ENCODE results near the gene HNRNPH1. TPM values are rescaled to one million over a fixed set of nuclear protein-coding genes. Genes with fewer than 3 reads are reported as not detected.

The HNRNPH1 gene
- total RNA-seq, 1 donor from 2014 or later, result 1,138 TPM

DNA sequence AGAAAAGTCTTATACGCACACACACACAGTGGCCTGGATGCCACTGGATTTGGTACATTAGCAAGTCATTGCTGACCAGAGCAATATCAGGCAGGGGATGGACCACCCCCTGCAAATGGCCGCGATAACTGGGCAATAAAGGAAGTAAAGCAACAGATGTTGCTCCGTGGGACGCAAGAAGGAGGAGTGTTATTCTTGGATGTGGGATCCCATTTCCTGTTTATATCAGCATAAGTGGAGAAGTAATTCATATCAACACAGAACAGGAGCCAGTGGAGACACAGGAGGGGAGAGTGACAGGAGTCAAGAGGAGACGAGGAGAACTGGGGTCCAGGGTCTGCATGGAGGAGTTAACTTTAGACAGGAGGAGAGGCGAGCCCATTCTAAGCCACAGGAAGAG lies 54.8 kb downstream of the HNRNPH1 start:
- DNase-seq (ENCODE audit: low spot score), result no peak
- Mint-ChIP-seq H3K9me3 (no peaks in the 10 kb centered on the region), H3K4me1 (no peaks in the 10 kb centered on the region), H3K27me3 (ENCODE audit: insufficient read depth, low read depth) (peaks cover 2% of the 10 kb centered on the region), H3K4me3 (no peak overlapping the region), H3K27ac (no peak overlapping the region), H3K36me3 (peaks cover 26% of the 10 kb centered on the region)
- Histone ChIP-seq H3K36me3 (peaks cover 23% of the 10 kb centered on the region), H3K79me2 (ENCODE audit: low read depth) (no peaks in the 10 kb centered on the region), H3K4me2 (no peak overlapping the region), H3K27ac (no peak overlapping the region), H3K9me3 (ENCODE audit: low read depth) (no peaks in the 10 kb centered on the region), H4K20me1 (ENCODE audit: low read depth) (no peaks in the 10 kb centered on the region), H2AFZ (replicated peaks) (no peak overlapping the region), H3F3A (ENCODE audit: low read depth) (no peaks in the 10 kb centered on the region), H3K27me3 (no peaks in the 10 kb centered on the region), H3K9ac (no peak overlapping the region), H3K4me3 (no peak overlapping the region), H3K4me1 (no peaks in the 10 kb centered on the region)
- TF ChIP-seq EZH2phosphoT487 (IDR thresholded peaks at IDR 0.05), result no peak
- TF ChIP-seq, protein P1, sequence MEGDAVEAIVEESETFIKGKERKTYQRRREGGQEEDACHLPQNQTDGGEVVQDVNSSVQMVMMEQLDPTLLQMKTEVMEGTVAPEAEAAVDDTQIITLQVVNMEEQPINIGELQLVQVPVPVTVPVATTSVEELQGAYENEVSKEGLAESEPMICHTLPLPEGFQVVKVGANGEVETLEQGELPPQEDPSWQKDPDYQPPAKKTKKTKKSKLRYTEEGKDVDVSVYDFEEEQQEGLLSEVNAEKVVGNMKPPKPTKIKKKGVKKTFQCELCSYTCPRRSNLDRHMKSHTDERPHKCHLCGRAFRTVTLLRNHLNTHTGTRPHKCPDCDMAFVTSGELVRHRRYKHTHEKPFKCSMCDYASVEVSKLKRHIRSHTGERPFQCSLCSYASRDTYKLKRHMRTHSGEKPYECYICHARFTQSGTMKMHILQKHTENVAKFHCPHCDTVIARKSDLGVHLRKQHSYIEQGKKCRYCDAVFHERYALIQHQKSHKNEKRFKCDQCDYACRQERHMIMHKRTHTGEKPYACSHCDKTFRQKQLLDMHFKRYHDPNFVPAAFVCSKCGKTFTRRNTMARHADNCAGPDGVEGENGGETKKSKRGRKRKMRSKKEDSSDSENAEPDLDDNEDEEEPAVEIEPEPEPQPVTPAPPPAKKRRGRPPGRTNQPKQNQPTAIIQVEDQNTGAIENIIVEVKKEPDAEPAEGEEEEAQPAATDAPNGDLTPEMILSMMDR (IDR thresholded peaks at IDR 0.05), result no peak
- no peak for TF ChIP-seq EZH2 (IDR thresholded peaks at IDR 0.05)

DNA sequence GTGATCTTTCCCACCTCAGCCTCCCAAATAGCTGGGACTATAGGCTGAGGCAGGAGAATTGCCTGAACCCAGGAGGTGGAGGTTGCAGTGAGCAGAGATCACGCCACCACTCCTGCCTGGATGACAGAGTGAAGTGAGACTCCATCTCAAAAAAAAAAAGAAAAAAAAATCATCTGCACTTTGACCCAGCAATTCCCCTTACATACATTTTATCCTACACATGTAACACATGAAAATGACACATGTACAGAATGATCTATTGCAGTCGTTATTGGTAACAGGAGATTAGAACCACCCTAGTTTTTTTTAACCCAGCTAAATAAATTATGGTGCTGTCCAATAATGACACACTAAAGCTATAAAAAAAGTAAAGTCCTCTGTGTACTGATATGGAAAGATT lies 58.9 kb downstream of the HNRNPH1 start:
- no peaks in the 10 kb centered on the region for H3K9me3 Mint-ChIP-seq
- no peaks in the 10 kb centered on the region for H3K9me3 ChIP-seq (ENCODE audit: low read depth)
- no peaks in the 10 kb centered on the region for H3K27me3 Mint-ChIP-seq (ENCODE audit: insufficient read depth, low read depth)
- peaks cover 18% of the 10 kb centered on the region for H3K36me3 ChIP-seq
- no peak overlapping the region for H3K9ac ChIP-seq
- peaks cover 7% of the 10 kb centered on the region for H3K4me1 Mint-ChIP-seq
- peaks cover 18% of the 10 kb centered on the region for H3K79me2 ChIP-seq (ENCODE audit: low read depth)
- no peaks in the 10 kb centered on the region for H4K20me1 ChIP-seq (ENCODE audit: low read depth)
- H3F3A ChIP-seq (ENCODE audit: low read depth), result peaks cover 2% of the 10 kb centered on the region
- H3K27ac ChIP-seq, result no peak overlapping the region
- TF ChIP-seq, protein P1 (IDR thresholded peaks at IDR 0.05), result no peak
- TF ChIP-seq EZH2phosphoT487 (IDR thresholded peaks at IDR 0.05) (no peak), EZH2 (IDR thresholded peaks at IDR 0.05) (no peak)
- DNase-seq (ENCODE audit: low spot score), result no peak
- no peak overlapping the region for H3K4me3 Mint-ChIP-seq
- H3K27ac Mint-ChIP-seq, result no peak overlapping the region
- H3K36me3 Mint-ChIP-seq, result peaks cover 29% of the 10 kb centered on the region
- peaks cover 5% of the 10 kb centered on the region for H3K4me1 ChIP-seq
- no peak overlapping the region for H2AFZ ChIP-seq (replicated peaks)
- no peak overlapping the region for H3K4me3 ChIP-seq
- no peaks in the 10 kb centered on the region for H3K27me3 ChIP-seq
- no peak overlapping the region for H3K4me2 ChIP-seq

Small RNA genes lying within 50 kb of the gene (small RNA-seq; reads per million reads assigned to genes)
- gene RF00017, result not detected

Other genes with a start within 250 kb of the HNRNPH1 start
- 45.0 and 45.8 TPM in 2 replicates for gene RUFY1, start 73.1 kb downstream of the HNRNPH1 start, total RNA-seq (ENCODE audit: low replicate concordance)
- gene CBY3, start 57.4 kb upstream of the HNRNPH1 start, total RNA-seq (ENCODE audit: low replicate concordance), result not detected in 2 replicates
- gene CANX, start 75.3 kb upstream of the HNRNPH1 start, total RNA-seq (ENCODE audit: low replicate concordance), result 301 and 403 TPM in 2 replicates
- 29.1 and 30.7 TPM in 2 replicates for gene MAML1, start 109.2 kb upstream of the HNRNPH1 start, total RNA-seq (ENCODE audit: low replicate concordance)
- gene LTC4S, start 170.3 kb upstream of the HNRNPH1 start, total RNA-seq (ENCODE audit: low replicate concordance), result 0.81 TPM in 1 of 2 replicates, not detected in the other
- gene MGAT4B, start 183.2 kb upstream of the HNRNPH1 start, total RNA-seq (ENCODE audit: low replicate concordance), result 32.1 and 52.9 TPM in 2 replicates
- 27.6 and 55.0 TPM in 2 replicates for gene SQSTM1, start 197.2 kb upstream of the HNRNPH1 start, total RNA-seq (ENCODE audit: low replicate concordance)
- gene MRNIP, start 235.1 kb upstream of the HNRNPH1 start, total RNA-seq (ENCODE audit: low replicate concordance), result 68.5 and 73.5 TPM in 2 replicates

Data from neural progenitor cell (in vitro differentiated cells).